ENCODE measurements around the gene RASSF5.

RASSF5 gene

GRCh38 chr1:206497363-206497762 is 10.0 kb upstream of the RASSF5 start:
- DNase-seq, result no peak

- DNase-seq, result no peak
Observed at GRCh38 chr1:206497774-206498173, 9.6 kb upstream of the RASSF5 start.

GRCh38 chr1:206498685-206499084 is 8.6 kb upstream of the RASSF5 start:
- no peak for DNase-seq

GRCh38 chr1:206500046-206500445 is 7.3 kb upstream of the RASSF5 start:
- DNase-seq, result no peak

GRCh38 chr1:206501881-206502280 is 5.5 kb upstream of the RASSF5 start:
- DNase-seq, result no peak

- DNase-seq, result no peak
Observed at GRCh38 chr1:206502403-206502802, 4.9 kb upstream of the RASSF5 start.

GRCh38 chr1:206502812-206503211 is 4.5 kb upstream of the RASSF5 start:
- no peak for DNase-seq

GRCh38 chr1:206503591-206504362 is 3.6 kb upstream of the RASSF5 start:
- peak; percentile 93 to 98 (median 95) for DNase-seq

- DNase-seq, result peak in 1 of 4 experiments; percentile 29
Observed at GRCh38 chr1:206504363-206504713, 3.0 kb upstream of the RASSF5 start.

GRCh38 chr1:206505702-206506355 is 1.5 kb upstream of the RASSF5 start:
- peak in 3 of 4 experiments; percentile 33 to 42 (median 39) for DNase-seq

- peak; percentile 40 to 80 (median 64) for DNase-seq
Observed at GRCh38 chr1:206506405-206507283, 687 bp upstream of the RASSF5 start.

- DNase-seq, result peak in 2 of 4 experiments; percentile 23 to 27
Observed at GRCh38 chr1:206508130-206508889, 979 bp downstream of the RASSF5 start.

GRCh38 chr1:206508956-206509355 is 1.6 kb downstream of the RASSF5 start:
- peak in 1 of 4 experiments; percentile 29 for DNase-seq

- no peak for DNase-seq
Observed at GRCh38 chr1:206509612-206510257, 2.4 kb downstream of the RASSF5 start.

- DNase-seq, result no peak
Observed at GRCh38 chr1:206510371-206510770, 3.0 kb downstream of the RASSF5 start.

GRCh38 chr1:206511362-206512057 is 4.2 kb downstream of the RASSF5 start:
- DNase-seq, result peak in 1 of 4 experiments; percentile 33

GRCh38 chr1:206512058-206512850 is 4.9 kb downstream of the RASSF5 start:
- no peak for DNase-seq

GRCh38 chr1:206512851-206513180 is 5.5 kb downstream of the RASSF5 start:
- no peak for DNase-seq

- DNase-seq, result no peak
Observed at GRCh38 chr1:206513312-206514111, 6.2 kb downstream of the RASSF5 start.

All from suppressor macrophage (primary cell).